ENCODE results near the gene HHAT. TPM values are rescaled to one million over a fixed set of nuclear protein-coding genes. Genes with fewer than 3 reads are reported as not detected.

The HHAT gene
- polyA plus RNA-seq, 2 donors: 1.6 to 1.8 TPM

DNA sequence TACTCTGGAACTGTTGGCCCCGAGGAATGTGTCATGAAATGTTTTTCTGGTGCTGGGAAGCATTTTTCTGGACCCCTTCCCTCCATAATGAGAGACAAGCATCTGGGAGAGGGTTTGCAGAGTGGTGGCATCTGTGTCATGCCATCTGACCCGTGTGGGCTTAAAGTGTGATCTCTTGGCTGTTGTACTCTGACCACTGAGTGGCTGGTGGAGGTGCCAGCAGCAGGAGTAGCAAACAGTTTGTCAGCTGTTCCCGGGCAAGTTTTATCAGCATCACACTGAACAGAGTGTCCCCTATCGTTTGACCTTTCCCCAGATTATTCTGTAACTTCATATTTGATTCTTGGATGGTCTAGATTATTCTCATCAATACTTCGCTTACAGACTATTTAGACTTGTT, 150.1 kb downstream of the HHAT start:
- H3K4me1 ChIP-seq (ENCODE audit: control insufficient read depth in 2 of 2, insufficient read depth in 2 of 2, low read length in 1 of 2): no peaks in the 10 kb centered on the region
- no peak overlapping the region for H3K27ac ChIP-seq (ENCODE audit: low read depth in 2 of 2, low read length in 1 of 2)
- H3K36me3 ChIP-seq (ENCODE audit: control insufficient read depth in 2 of 2, insufficient read depth in 2 of 2, low read length in 1 of 2): no peaks in the 10 kb centered on the region
- no peak overlapping the region for H3K4me3 ChIP-seq (ENCODE audit: low read depth in 1 of 2, low read length in 2 of 2)
- H3K27me3 ChIP-seq (ENCODE audit: control insufficient read depth in 1 of 2, insufficient read depth in 2 of 2, low read length in 2 of 2): no peaks in the 10 kb centered on the region
- H3K9me3 ChIP-seq (ENCODE audit: control insufficient read depth in 2 of 2, insufficient read depth in 1 of 2, low read depth in 1 of 2, low read length in 1 of 2): no peaks in the 10 kb centered on the region
- WGBS, 2 donors: 82 to 83% methylated on average over 5 of the region's 5 CpGs

DNA sequence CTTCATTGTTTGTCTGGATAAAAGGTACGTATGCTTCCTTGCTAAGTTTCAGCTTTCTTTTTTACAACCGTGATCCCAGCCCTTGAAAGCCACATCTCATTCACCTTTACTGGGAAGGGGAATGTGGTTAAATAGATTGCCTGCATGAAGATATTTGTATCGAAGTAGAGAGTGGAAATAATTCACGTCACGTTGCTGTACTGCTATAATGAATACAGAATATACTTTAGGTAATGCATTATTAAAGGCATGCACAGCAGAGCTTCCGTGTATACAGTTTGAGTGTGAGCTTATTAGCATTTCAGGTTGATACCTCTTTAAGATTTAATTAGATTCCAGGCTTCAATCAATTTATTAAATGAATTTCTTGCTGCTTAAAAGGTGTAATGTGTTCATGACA, 153.8 kb downstream of the HHAT start:
- no peak overlapping the region for H3K4me3 ChIP-seq (ENCODE audit: low read depth in 1 of 2, low read length in 2 of 2)
- no peaks in the 10 kb centered on the region for H3K9me3 ChIP-seq (ENCODE audit: control insufficient read depth in 2 of 2, insufficient read depth in 1 of 2, low read depth in 1 of 2, low read length in 1 of 2)
- H3K4me1 ChIP-seq (ENCODE audit: control insufficient read depth in 2 of 2, insufficient read depth in 2 of 2, low read length in 1 of 2): no peaks in the 10 kb centered on the region
- no peaks in the 10 kb centered on the region for H3K27me3 ChIP-seq (ENCODE audit: control insufficient read depth in 1 of 2, insufficient read depth in 2 of 2, low read length in 2 of 2)
- no peak overlapping the region for H3K27ac ChIP-seq (ENCODE audit: low read depth in 2 of 2, low read length in 1 of 2)
- no peaks in the 10 kb centered on the region for H3K36me3 ChIP-seq (ENCODE audit: control insufficient read depth in 2 of 2, insufficient read depth in 2 of 2, low read length in 1 of 2)
- WGBS, 2 donors: 80 to 82% methylated on average over 6 of the region's 6 CpGs

DNA sequence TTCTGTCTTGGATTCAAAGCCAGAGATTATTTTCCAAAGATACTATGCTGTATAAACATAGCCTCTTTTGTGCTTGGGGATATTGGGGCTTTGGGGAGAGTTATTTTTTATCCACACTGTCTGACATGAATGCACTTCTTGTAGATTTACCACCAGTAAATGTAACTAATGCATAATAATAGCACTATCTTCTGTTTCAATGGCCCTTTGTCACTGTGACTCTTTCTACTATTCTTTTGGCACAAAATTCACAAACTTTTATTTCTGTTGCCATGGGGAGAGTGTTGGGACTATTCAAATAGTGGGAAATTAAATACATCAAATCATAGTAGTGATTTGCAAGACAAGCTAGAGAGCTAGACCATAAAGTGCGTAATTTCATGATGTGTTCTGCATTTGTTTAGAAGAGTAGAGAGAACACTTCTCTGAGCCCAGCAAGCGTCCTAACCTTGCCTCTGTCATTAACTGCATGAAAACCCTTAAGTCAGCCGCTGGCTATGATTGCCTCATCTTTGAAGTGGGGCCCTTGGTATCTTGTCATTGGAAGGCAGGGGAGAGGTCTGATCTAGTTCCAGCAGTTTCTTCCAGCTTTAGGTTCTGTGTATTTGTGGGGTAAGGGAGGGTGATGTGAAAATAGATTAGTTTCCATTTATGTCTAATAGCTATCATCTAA, 154.4 kb downstream of the HHAT start:
- no peaks in the 10 kb centered on the region for H3K36me3 ChIP-seq (ENCODE audit: control insufficient read depth in 2 of 2, insufficient read depth in 2 of 2, low read length in 1 of 2)
- no peaks in the 10 kb centered on the region for H3K9me3 ChIP-seq (ENCODE audit: control insufficient read depth in 2 of 2, insufficient read depth in 1 of 2, low read depth in 1 of 2, low read length in 1 of 2)
- H3K27ac ChIP-seq (ENCODE audit: low read depth in 2 of 2, low read length in 1 of 2): no peak overlapping the region
- H3K27me3 ChIP-seq (ENCODE audit: control insufficient read depth in 1 of 2, insufficient read depth in 2 of 2, low read length in 2 of 2): no peaks in the 10 kb centered on the region
- no peak overlapping the region for H3K4me3 ChIP-seq (ENCODE audit: low read depth in 1 of 2, low read length in 2 of 2)
- H3K4me1 ChIP-seq (ENCODE audit: control insufficient read depth in 2 of 2, insufficient read depth in 2 of 2, low read length in 1 of 2): no peaks in the 10 kb centered on the region
- 81 to 83% methylated on average over 3 of the region's 3 CpGs for WGBS, 2 donors

DNA sequence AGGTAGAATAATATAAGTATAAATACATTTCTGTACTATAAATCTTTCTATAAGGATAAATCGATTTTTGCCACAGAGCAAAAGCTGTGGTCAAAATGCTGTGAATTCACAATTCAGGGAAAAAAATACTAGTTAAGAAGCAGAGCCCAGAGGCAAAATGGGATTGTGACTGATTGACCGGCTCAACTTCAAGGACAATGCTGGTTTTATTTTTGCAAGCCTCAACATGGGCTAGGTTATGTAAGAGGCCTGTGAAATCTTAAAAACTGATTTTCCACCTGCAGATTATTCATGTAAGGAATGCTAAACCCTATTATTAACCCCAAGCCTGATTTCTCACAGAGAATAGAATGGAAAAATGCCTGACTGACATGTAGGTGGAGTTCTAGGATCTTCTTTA, 155.1 kb downstream of the HHAT start:
- WGBS, 2 donors: 56 to 65% methylated on average over 2 of the region's 2 CpGs
- no peaks in the 10 kb centered on the region for H3K9me3 ChIP-seq (ENCODE audit: control insufficient read depth in 2 of 2, insufficient read depth in 1 of 2, low read depth in 1 of 2, low read length in 1 of 2)
- no peak overlapping the region for H3K4me3 ChIP-seq (ENCODE audit: low read depth in 1 of 2, low read length in 2 of 2)
- no peak overlapping the region for H3K27ac ChIP-seq (ENCODE audit: low read depth in 2 of 2, low read length in 1 of 2)
- no peaks in the 10 kb centered on the region for H3K27me3 ChIP-seq (ENCODE audit: control insufficient read depth in 1 of 2, insufficient read depth in 2 of 2, low read length in 2 of 2)
- no peaks in the 10 kb centered on the region for H3K4me1 ChIP-seq (ENCODE audit: control insufficient read depth in 2 of 2, insufficient read depth in 2 of 2, low read length in 1 of 2)
- H3K36me3 ChIP-seq (ENCODE audit: control insufficient read depth in 2 of 2, insufficient read depth in 2 of 2, low read length in 1 of 2): no peaks in the 10 kb centered on the region

DNA sequence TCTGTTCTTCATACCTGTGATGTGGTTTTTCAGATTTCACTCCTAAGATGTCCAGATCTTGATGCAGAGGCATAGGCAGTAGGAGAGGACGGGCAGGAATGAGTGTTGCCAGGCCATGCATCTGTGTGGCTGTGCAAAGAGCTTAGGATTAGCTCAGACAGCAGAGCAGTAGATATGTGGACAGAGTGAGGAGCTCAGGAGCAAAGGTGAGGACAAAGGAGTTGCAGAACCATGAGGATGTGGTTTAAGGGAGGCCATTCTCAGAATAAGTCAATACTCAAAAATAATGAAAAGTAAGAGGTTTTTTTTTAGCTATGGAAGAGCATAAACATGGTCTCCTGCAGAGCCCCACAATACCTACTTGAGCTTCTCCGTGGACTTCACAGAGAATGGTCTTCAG, 158.3 kb downstream of the HHAT start:
- no peak overlapping the region for H3K27ac ChIP-seq (ENCODE audit: low read depth in 2 of 2, low read length in 1 of 2)
- 86 to 89% methylated on average over 2 of the region's 2 CpGs for WGBS, 2 donors
- H3K4me3 ChIP-seq (ENCODE audit: low read depth in 1 of 2, low read length in 2 of 2): no peak overlapping the region
- no peaks in the 10 kb centered on the region for H3K4me1 ChIP-seq (ENCODE audit: control insufficient read depth in 2 of 2, insufficient read depth in 2 of 2, low read length in 1 of 2)
- no peaks in the 10 kb centered on the region for H3K27me3 ChIP-seq (ENCODE audit: control insufficient read depth in 1 of 2, insufficient read depth in 2 of 2, low read length in 2 of 2)
- H3K36me3 ChIP-seq (ENCODE audit: control insufficient read depth in 2 of 2, insufficient read depth in 2 of 2, low read length in 1 of 2): no peaks in the 10 kb centered on the region
- H3K9me3 ChIP-seq (ENCODE audit: control insufficient read depth in 2 of 2, insufficient read depth in 1 of 2, low read depth in 1 of 2, low read length in 1 of 2): no peaks in the 10 kb centered on the region

DNA sequence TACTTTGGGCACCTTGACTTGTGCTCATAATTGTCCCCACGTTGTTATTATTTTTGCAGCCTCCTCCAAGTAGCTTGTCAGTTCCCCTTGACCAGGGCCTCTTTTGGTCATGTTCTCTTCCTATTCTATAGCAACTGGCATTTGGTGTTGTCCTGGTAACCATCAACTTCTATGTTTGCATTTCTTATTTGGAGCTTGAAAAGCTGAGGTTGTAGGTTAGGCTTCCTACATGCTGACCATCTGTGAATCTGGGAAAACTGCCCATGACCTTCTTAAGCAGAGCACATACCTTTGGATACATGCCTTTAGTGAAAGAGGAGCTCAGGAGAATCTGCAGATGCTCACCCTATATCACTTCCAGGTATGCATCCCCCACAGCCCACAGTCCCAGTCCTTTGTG, 160.8 kb downstream of the HHAT start:
- no peaks in the 10 kb centered on the region for H3K36me3 ChIP-seq (ENCODE audit: control insufficient read depth in 2 of 2, insufficient read depth in 2 of 2, low read length in 1 of 2)
- H3K27me3 ChIP-seq (ENCODE audit: control insufficient read depth in 1 of 2, insufficient read depth in 2 of 2, low read length in 2 of 2): no peaks in the 10 kb centered on the region
- no peaks in the 10 kb centered on the region for H3K4me1 ChIP-seq (ENCODE audit: control insufficient read depth in 2 of 2, insufficient read depth in 2 of 2, low read length in 1 of 2)
- no peak overlapping the region for H3K4me3 ChIP-seq (ENCODE audit: low read depth in 1 of 2, low read length in 2 of 2)
- no peak overlapping the region for H3K27ac ChIP-seq (ENCODE audit: low read depth in 2 of 2, low read length in 1 of 2)
- no peaks in the 10 kb centered on the region for H3K9me3 ChIP-seq (ENCODE audit: control insufficient read depth in 2 of 2, insufficient read depth in 1 of 2, low read depth in 1 of 2, low read length in 1 of 2)
- WGBS, 2 donors: 74 to 87% methylated on average over 1 of the region's 1 CpG

DNA sequence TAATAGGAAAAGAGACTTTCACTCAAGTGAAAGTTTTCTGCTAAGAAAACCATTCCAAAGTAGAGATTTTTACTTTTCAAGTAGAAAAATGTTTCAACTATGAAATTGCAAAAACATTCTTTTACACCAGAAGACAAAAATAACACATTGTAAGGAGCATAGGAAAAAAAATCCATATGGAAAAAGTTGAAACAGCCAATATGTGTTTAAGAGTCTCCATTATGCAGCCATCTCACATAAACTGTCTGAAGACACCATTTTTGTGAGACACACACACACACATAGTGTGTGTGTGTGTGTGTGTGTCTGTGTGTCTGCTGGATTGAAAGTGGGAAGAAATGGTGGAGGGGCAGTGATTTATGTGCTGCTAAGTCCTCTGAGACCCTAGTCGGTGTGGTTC, 162.1 kb downstream of the HHAT start:
- Histone ChIP-seq H3K36me3 (ENCODE audit: control insufficient read depth in 2 of 2, insufficient read depth in 2 of 2, low read length in 1 of 2) (no peaks in the 10 kb centered on the region), H3K4me1 (ENCODE audit: control insufficient read depth in 2 of 2, insufficient read depth in 2 of 2, low read length in 1 of 2) (no peaks in the 10 kb centered on the region), H3K27me3 (ENCODE audit: control insufficient read depth in 1 of 2, insufficient read depth in 2 of 2, low read length in 2 of 2) (no peaks in the 10 kb centered on the region), H3K9me3 (ENCODE audit: control insufficient read depth in 2 of 2, insufficient read depth in 1 of 2, low read depth in 1 of 2, low read length in 1 of 2) (no peaks in the 10 kb centered on the region), H3K27ac (ENCODE audit: low read depth in 2 of 2, low read length in 1 of 2) (no peak overlapping the region), H3K4me3 (ENCODE audit: low read depth in 1 of 2, low read length in 2 of 2) (no peak overlapping the region)
- 81 to 89% methylated on average over 1 of the region's 1 CpG for WGBS, 2 donors

DNA sequence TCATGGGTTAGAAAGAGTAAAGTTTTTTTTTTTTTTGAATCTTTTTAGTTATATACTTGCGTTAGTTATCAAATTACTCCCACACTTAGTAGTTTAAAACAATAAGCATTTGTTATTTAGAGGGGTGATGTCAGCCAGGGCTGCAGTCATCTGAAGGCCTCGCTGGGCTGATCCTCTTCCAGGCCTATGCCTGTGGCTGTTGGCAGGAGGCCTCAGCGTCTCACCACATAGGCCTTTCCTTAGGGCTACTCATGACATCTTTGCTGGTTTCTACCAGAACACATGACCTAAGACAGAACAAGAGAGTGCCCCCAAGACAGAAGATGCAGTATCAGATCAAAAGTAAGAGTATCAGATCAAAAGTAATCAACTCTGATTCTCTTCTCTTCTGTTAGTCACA, 167.4 kb downstream of the HHAT start:
- Histone ChIP-seq H3K4me3 (ENCODE audit: low read depth in 1 of 2, low read length in 2 of 2) (no peak overlapping the region), H3K36me3 (ENCODE audit: control insufficient read depth in 2 of 2, insufficient read depth in 2 of 2, low read length in 1 of 2) (no peaks in the 10 kb centered on the region), H3K9me3 (ENCODE audit: control insufficient read depth in 2 of 2, insufficient read depth in 1 of 2, low read depth in 1 of 2, low read length in 1 of 2) (no peaks in the 10 kb centered on the region), H3K27me3 (ENCODE audit: control insufficient read depth in 1 of 2, insufficient read depth in 2 of 2, low read length in 2 of 2) (no peaks in the 10 kb centered on the region), H3K27ac (ENCODE audit: low read depth in 2 of 2, low read length in 1 of 2) (no peak overlapping the region), H3K4me1 (ENCODE audit: control insufficient read depth in 2 of 2, insufficient read depth in 2 of 2, low read length in 1 of 2) (no peaks in the 10 kb centered on the region)
- WGBS, 2 donors: 75 to 79% methylated on average over 3 of the region's 3 CpGs

DNA sequence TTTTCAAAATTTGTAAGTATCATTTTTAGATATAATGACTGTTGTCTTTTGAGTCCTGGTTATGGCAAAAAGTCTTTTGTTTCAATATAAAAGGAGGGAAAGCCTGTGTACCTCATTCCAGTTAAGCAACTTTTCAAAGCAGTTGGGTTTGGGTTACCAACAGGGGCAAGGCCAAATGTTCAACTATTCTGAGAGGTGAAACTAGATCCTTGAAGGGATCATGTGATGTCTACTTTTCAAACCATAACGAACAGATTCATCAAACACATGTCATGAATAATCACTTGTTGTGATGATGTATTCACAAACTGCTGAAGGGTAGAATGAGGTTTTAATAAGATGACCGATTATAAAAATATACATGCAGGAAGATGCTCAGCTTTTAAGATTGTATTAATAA, 171.3 kb downstream of the HHAT start:
- H3K27ac ChIP-seq (ENCODE audit: low read depth in 2 of 2, low read length in 1 of 2): no peak overlapping the region
- no peak overlapping the region for H3K4me3 ChIP-seq (ENCODE audit: low read depth in 1 of 2, low read length in 2 of 2)
- no peaks in the 10 kb centered on the region for H3K4me1 ChIP-seq (ENCODE audit: control insufficient read depth in 2 of 2, insufficient read depth in 2 of 2, low read length in 1 of 2)
- no peaks in the 10 kb centered on the region for H3K36me3 ChIP-seq (ENCODE audit: control insufficient read depth in 2 of 2, insufficient read depth in 2 of 2, low read length in 1 of 2)
- WGBS, 2 donors: 72 to 79% methylated on average over 2 of the region's 2 CpGs
- H3K27me3 ChIP-seq (ENCODE audit: control insufficient read depth in 1 of 2, insufficient read depth in 2 of 2, low read length in 2 of 2): no peaks in the 10 kb centered on the region
- no peaks in the 10 kb centered on the region for H3K9me3 ChIP-seq (ENCODE audit: control insufficient read depth in 2 of 2, insufficient read depth in 1 of 2, low read depth in 1 of 2, low read length in 1 of 2)

DNA sequence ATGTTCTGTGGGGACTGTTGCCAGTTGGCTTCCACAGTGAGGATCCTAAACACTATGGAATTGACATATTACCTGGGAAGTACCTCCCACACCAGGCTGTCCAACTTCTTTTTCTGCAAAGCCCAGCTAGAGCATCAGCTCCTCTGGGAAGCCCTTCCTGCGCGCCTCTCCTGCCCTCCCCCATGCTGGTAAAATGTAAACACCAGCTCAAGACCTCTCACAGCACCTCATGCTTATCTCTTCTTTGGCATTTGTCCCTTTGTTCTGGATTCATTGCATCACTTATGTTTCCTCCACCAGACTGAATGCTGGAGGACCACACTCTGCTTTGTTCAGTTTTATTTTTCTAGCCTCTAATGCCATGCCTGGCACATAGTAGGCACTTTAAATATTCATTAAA, 172.1 kb downstream of the HHAT start:
- no peak overlapping the region for H3K4me3 ChIP-seq (ENCODE audit: low read depth in 1 of 2, low read length in 2 of 2)
- no peaks in the 10 kb centered on the region for H3K27me3 ChIP-seq (ENCODE audit: control insufficient read depth in 1 of 2, insufficient read depth in 2 of 2, low read length in 2 of 2)
- no peaks in the 10 kb centered on the region for H3K36me3 ChIP-seq (ENCODE audit: control insufficient read depth in 2 of 2, insufficient read depth in 2 of 2, low read length in 1 of 2)
- no peaks in the 10 kb centered on the region for H3K4me1 ChIP-seq (ENCODE audit: control insufficient read depth in 2 of 2, insufficient read depth in 2 of 2, low read length in 1 of 2)
- no peaks in the 10 kb centered on the region for H3K9me3 ChIP-seq (ENCODE audit: control insufficient read depth in 2 of 2, insufficient read depth in 1 of 2, low read depth in 1 of 2, low read length in 1 of 2)
- 68 to 82% methylated on average over 2 of the region's 2 CpGs for WGBS, 2 donors
- H3K27ac ChIP-seq (ENCODE audit: low read depth in 2 of 2, low read length in 1 of 2): no peak overlapping the region
